MV-4-11 (cell line): ENCODE results near the gene LENEP.

ENCODE experiments used
- DNase-seq: peaks from one replicate; lab custom pipeline; 2025; lab: John Stamatoyannopoulos, UW

Gene LENEP

DNA sequence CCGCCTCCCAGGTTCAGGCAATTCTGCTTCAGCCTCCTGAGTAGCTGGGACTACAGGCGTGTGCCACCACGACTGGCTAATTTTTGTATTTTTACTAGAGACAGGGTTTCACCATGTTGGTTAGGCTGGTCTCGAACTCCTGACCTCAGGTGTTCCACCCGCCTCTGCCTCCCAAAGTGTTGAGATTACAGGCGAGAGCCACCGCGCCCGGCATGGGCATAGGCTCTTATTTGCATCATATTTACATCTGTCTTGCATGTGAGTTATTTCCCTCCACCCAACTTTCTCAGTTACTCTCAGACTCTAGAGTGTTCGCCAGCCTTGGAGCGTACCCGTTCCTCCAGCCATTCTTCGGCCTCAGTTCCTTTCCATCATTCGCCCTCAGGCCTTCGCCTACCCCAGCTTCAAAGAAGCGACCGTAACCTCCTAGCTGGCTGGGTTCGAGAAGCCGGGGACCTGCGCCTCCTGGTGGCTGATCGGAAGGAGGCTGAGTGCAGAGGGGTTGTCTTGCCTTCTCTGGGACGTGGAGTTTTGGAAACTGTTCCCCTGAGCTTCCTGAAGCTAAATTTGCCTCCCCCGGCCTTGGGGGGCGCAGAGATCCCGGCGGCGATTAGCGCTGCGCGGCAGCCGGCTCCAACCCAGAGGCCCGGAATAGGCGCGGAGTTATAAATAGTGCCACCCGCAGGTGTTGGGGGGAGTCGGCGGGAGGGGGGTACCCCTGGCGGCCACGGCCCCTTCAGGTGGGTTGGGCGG lies 5.6 kb downstream of the LENEP start:
- DNase-seq: peak; percentile 61

DNA sequence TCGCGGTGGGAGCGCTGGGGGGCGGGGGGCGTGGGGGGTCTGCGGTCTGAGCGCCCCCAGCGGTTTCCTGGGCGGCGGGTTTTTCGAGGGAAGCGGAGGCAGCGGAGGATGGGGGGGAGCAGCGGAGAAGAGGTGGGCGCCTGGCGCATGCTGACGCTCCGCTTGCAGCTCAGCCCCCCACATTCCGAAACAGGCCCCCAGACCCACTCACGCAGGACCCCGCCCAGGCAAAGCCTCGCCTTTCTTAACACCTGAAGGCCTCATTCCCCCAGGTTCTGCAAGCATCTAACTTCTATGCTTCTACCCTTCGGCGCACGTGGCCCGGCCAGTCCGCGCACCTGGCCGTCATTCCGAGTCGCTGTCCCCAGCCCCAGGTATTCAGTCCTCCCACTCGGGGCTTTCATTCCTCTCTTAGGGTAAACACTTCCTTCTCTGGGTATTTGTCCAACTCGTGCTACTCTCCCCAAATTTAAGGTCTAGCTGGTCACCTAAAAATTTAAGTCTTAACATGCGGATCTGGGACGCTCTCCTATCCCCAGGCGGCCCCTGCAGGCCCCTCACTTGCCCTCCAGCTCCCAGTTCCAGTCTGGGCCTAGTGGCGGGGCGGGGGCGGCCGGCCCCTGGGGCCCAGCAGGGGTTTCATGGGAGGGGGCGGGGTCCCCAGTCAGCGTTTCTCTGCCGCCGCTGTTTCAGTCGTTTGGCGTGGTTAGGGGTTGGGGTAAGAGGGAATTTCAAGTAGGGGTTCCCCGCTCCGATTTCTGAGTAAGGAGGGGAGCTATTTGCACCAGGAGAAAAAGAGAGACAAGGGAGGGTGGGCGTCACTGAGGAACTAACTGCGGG lies 6.4 kb downstream of the LENEP start:
- DNase-seq: no peak

DNA sequence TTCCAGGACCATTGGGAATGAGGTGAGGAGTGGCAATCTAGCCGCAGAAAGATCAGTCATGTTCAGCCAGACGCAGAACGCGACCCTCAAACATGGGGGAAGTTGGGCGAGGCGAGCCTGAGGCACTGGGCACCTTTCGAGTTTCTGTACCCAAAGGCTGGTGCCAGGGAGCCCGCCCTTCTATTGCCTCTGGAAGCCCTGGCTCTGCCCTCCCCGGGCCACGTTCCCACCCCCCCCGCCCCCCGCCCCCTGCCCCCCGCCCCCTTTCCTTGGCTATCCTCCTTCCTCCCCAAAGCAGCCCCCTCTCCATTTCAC lies 7.0 kb downstream of the LENEP start:
- no peak for DNase-seq

DNA sequence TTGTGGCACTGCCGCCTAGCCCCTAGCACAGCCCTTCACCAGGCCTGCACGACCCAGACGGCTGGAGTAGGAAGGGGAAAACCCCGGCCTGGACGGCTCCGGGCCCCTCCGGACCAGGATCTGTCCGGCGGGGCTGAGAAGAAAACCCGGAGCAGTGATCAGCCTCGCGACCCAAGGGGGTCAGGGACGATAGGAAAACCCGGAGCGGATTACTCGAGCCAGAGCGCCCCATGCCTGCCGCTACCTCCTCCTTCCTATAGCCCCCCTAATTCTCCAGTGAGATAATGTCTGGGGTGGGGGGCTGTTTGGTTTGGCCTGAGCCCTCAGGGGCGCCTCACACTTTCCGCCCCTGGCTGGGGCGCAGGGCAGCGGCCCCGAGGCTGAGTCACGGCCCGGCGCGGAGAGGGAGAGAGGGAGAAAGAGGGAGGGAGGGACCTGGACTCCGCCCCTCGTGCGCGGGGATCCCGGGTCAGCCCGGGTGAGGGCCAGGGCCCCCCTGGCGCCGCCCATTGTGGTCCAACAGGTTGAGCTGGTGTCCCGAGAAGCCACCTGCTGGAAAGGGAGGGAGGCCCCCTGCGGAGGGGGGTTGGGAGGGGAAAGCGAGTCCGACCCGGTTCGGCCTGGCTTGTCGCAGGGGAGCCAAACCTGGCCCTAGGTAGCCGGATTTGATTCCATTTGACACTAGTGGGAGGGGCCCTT lies 7.5 kb downstream of the LENEP start:
- peak; percentile 73 for DNase-seq

DNA sequence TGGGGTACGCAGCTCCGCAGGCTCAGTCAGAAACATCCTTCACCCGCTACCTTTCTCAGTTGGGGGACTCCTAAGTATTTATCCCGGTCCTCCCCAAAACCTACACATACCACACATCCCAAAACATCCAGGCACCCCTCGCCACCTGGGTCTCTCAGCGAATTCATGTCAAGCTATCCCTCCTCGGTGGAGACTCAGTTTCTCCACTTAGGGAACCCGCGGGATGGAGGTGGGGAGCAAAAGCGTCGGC lies 8.0 kb downstream of the LENEP start:
- DNase-seq: no peak

DNA sequence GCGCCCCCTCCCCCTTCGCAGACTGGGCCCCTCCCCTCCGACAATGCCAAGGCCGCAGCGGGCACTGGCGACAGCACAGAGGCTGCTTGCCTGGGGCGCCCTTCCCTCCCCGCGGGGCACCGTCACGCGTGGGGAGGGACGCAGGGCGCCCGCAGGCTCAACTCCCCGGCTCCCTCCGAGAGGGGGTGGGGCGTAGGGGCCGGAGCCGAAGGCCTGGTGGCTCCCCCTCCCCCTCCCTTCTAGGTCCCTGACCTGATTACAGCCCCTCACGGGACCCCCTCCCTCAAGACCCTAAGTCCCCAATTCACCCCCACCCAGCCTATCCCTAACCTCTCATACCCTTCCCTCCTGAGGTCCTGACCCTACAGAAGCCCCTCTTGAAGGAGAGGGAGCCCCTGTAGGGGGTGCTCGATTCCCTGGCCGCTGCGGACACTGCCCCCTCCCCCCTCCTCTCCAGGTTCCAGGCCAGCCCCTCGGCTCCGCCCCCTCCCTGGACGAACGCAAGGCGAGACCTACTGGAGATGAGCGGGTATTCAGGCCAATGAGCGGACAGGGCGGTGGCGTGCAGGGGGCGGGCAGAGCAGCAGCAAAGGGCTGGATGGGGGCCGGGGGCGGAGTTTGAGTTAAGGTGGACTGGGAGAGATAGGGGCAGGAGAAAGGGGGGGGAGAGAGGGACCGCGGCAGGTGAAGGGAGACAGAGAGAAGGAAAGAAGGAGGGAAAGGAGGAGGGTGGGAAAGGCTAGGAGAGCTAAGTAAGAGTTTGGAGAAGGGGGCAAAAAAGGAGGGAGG lies 8.5 kb downstream of the LENEP start:
- DNase-seq: peak; percentile 95

DNA sequence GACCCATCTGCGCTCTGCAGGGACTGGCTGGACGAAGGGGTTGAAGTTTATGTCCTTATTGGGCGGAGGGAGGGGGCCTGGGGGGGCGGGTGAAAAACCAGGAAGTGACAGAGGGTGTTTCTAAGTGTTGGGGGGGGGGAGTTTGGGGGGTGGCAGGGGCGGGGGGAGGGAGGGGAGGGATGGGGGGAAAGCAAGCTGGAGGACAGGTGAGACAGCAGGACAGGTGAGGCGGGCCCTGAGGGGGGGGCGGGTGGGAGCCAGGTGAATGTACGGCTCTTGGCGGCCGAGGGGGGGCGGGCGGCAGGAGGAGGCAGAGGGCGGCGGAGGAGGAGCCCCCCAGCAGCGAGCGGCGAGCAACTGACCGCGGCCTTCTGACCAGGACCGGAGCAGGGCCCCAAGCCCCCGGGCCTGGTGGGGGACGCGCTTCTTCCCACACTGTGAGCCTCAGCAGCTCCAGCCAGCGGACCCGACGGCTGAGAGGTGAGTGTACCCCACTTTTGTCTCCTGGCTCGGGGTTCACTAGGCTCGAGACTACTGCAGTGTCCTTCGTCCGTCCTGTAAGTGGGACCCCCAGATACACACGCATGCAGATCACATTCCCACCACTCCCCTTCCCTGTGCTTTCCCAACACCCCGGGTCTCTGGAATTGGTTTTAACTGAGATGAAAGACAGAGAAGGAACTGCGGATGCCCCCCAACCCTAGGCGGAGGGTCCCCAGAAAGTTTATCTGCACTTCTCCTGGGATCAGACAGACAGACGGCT lies 9.3 kb downstream of the LENEP start, which contains the start of gene ZBTB7B:
ZBTB7B (plus strand) TSS at position 339 of the 763 bp plus-strand sequence. CDS start 11,859 bp downstream, outside the sequence.
- DNase-seq: no peak

DNA sequence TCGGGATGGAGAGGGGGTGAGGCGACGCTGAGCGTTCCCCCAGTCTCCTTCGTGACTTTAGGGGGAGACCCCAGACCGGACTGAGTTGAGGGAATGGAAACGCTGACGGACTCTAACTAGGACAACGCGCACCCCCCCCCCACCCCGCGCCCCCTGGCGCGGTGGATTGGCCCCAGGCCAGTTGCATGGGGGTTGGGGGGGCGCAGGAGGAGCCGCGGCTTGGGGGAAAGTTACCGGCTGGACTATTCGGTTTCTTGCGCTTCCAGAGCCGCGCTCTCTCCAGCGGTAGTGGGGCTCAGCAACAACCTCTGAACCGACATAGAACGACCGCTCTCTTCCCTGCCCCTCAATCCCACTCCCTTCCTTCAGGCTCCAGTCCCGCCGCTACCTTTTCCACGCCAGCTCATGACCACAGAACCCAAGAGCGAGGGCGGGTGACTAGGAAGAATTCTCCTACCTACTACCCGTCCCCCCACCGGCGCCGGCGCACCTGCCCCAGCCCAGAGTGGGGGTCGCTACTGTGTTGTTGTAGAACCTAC lies 9.9 kb downstream of the LENEP start:
- no peak for DNase-seq

DNA sequence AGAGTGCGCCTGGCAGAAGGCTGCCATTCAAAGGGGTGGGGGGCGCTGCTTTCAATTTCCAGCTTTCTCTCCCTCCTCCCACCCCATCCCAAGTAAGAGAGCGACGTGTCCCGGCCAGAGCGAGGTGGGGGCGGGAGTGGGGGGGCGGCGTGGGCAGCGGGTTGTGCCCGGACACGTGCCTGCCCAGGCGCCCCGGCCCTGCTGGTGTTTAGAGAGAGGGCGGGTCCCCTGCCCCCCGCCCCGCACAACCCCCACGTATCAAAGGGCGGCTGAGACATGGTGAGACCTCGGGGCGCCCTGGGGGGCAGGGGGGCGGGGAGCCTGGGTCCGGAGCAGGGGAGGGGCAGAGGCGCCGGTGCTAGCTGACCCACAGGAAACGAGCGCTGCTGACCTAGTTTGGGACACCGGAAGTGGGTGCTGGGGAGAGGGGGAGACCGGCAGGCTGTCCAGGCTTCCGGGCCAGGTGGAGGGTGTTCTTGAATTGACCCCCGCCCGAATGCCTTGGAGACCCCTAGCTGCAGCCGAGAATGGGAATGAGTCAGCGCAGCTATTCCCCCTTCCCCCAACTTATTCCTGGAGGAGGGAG lies 10.5 kb downstream of the LENEP start:
- DNase-seq: peak; percentile 22

DNA sequence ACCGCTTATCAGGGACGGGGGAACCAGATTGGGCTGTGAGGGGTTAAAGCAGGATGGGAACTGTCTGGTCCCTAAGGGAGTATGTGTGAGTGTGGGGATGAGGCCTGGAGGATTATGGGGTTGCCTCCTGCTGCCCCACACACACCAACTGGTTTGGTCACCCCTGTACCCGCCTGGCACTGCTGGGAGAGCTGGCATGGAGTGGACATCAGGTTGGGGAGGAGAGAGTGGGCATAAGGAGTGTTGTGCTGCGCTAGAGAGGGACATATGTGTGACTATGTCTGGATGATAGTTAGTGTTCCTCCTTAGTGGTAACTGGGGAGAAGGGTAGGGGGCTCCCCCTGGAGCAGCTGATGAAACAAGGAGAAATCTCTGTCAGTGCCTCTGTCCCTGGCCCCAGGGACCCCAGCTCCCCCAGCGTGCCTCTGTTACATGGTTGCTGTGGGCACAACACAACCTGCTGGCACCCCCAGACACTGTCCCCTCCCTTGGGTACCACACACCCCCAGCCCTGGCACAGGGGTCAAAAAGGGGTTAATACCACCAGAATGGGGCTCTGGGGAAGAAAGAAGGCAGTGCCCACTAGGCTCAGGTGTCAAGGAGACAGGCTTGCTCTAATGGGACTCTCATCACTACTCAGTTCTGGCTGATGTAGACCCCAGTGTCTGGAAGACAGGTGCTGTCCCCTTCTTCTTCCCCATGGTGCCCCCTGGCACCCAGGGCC lies 11.1 kb downstream of the LENEP start:
- DNase-seq: no peak

DNA sequence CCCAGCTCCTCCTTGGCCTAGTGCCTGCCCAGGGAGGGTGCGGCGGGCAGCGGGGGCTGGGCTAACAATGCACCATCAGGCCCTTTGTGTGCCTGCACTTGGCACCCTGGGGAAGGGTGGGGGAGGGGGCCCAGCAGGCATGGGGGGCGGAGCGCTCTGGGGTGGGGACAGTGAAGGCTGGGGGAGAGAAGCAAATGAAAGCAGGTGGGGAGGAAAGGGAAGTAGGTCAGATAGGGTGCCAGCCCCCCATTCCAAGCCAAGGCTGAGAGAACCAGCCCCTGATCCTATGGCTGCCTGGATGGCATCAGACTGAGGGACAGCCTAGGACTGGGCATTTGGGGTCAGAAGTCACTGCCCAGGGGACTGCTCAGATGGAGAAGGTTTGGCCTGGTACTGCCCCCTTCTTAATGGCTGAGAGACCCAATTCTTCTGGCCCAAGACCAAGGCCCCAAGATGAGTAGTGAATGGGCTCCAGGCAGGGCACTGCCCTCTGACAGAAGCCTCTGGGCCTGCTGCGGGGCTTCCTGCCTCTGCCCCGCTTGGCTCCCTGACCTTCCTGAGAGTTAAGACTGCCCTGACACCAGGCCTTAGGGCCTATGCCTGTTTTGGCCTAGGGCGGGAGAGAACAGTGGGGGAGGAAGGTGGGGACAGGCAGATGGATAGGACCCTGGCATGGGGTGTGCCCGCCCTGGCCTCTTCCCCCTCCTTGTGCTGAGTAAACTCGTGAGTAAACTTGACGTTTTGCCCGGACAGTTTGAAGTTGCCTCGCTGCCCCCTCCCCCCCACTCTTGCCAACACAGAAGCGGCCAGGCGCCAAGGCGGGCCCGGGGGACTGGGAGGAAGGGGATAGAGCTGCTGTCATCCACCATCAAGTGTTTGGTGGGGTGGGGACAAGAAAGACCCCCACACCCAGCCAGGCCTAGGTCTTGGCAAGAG lies 12.0 kb downstream of the LENEP start:
- no peak for DNase-seq

DNA sequence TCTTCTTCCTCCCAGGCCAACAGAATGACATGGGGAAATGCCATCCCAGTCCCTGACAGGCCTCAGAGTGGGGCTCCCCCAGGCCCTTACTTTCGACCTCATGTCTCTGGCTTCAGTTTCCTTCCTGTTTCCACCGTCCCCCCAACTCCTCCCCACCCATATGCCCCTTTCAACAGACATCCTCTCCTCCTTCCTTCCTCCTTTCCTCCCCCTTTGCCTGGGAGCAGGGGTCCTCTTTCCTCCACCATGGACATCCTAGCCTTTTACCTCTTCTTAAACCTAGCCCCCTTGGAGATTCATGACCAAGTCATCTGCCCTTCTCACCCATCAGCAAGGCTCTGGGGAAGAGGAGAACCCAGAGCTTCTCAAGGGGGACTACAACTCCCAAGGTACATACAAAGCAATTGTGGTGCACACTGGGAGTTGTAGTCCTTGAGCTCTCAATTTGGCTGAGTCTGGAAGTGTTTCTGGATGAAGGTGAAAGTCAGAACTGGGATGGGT lies 13.3 kb downstream of the LENEP start:
- peak; percentile 82 for DNase-seq

DNA sequence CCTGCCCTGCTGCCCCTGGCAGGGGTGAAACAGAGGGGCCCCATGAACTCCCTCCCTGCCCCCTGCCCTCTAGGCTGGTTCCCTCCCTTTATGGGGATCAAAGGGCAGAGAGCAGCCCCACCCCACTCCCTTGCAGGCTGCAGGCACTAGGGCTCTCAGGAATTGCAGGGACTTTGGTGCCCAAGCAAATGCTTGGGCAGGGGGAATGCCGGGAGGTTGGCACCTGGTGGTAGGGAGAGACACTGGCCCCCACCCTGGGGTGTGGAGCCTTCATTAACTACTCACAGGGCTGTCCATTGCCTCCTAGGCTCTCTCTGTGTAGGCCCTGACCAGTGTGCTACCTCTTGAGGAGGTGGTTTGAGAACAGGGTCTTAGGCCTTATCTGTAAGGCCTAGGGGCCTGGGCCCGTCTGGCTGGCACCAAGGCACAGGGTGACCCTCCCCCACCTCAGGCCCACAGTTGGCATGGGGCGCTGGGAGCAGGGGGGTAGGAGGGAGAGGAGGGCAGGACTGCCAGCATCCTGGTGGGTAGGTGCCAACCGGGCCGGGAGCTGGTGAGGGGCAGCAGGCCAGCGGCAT lies 14.0 kb downstream of the LENEP start:
- no peak for DNase-seq

DNA sequence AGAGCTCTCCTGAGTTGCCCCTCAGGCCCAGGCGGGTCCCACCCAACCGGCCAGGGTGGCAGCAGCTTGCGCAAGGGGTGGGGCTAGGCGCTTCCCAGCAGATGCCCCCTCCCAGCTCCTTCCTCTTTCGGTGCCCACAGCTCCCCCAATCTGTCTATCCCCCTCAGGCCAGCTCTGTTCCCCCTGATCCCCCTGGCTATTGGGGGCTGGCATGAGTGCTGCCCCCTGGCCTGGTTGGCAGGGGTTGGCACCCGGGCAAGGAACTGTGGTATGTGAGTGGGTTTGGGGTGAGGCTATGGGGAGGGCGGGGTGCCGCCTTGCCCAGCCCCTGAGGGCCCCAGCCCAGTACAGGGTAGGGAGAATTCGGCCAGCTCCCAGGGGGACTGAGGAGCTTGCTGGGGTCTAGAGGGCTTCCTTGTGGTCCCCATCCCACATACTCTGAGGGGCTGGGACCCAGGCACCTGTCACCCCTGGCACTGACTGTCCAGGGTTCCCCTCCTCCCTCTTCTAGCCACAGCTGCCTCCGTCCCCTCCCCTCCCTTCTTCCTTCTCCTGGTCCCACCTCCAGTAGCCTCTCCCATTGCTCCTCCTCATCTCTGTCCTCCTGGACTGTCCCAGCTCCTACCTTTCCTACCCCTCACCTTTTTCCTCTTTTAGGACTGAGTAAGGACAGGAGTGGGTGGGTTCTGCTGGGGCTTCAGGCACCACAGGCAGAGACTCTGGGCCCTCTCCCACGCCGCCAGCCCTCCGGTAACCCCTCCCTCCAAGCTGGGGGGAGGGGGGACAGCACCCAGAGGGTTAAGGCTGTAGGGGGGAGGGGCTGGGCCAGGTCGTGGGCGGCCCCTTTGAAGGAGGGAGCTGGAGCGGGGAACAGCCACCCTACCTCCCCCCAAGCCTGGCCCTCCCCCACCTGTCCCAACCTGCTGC lies 14.9 kb downstream of the LENEP start:
- peak; percentile 69 for DNase-seq

DNA sequence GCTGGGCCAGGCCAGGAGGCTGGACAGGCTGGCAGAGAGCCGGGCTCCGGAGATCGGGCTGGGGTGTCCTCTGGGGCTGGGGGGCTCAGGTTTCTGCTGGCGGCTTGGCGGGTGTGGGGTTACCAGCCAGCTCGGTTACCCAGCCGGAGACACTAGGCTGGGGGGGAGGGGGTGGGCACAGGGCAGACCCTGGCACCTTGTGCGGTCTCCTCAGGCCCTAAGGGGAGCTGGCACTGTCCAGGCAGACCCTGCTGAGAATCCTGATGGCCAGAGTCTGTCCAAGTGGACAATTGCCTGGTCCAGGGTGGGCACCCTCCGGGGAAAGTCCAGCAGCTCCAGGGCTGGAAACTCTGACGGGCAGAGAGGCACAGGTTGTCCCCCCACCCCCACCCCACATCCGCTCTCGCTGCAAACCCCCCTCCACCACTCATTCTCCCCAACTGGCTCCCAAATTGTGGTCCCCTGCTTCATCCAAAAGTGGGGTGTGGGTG lies 15.9 kb downstream of the LENEP start:
- no peak for DNase-seq

DNA sequence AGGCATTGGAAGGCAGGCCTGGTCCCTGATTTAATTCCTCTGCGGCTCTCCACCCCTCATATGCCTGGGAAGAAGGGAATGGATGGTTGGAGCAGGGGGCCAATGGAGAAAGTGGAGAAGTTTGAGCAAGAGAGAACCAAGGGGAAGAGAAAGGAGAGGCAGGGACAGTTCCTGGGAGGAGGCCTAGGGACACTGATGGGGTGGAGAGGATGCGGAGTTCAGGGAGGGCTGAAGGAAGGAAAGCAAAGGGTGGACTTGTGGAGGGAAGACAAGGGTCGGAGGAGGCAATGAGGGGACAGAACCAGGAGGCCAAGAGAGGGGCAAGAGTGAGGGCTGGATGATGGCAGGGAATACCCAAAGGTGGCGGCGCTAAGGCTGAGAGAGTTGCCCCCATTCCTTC lies 16.4 kb downstream of the LENEP start:
- no peak for DNase-seq
